Measurements from ENCODE around the gene PRR16.

DNA sequence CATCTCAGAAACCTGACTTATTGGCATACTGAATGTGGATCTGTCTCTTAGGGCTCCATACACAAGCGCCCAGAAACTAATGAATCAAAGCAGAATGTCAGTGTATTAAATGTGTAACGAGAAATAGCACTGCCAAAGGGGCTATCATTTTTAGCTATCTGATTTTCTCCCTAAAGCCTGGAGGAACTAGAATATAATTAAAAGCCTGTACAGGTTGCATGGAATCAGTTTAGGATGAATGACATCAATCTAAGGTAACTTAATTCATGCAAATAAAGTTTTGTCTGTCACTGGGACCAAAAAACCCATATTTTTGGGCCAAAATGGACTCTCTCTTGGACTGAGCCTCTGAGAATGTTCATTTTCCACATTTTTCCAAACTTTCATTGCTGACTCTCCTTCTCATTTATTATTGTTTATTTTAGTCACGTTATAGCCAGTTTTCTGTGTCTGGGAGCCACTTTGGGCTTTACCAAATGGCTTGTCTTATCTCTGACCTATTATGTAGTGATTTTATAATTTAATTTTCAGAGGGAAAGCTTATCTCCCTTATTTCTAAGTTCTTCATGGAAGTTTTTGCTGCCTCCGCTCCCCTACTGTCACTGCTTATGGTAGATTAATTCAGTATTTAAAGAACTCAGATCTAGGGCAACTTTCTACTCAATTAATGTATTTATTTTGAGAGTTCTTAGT, 47.0 kb downstream of the PRR16 start:
- TF ChIP-seq, protein P1, sequence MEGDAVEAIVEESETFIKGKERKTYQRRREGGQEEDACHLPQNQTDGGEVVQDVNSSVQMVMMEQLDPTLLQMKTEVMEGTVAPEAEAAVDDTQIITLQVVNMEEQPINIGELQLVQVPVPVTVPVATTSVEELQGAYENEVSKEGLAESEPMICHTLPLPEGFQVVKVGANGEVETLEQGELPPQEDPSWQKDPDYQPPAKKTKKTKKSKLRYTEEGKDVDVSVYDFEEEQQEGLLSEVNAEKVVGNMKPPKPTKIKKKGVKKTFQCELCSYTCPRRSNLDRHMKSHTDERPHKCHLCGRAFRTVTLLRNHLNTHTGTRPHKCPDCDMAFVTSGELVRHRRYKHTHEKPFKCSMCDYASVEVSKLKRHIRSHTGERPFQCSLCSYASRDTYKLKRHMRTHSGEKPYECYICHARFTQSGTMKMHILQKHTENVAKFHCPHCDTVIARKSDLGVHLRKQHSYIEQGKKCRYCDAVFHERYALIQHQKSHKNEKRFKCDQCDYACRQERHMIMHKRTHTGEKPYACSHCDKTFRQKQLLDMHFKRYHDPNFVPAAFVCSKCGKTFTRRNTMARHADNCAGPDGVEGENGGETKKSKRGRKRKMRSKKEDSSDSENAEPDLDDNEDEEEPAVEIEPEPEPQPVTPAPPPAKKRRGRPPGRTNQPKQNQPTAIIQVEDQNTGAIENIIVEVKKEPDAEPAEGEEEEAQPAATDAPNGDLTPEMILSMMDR (IDR thresholded peaks at IDR 0.05; ENCODE audit: low read length) = no peak
- no peak for TF ChIP-seq EZH2 (optimal IDR thresholded peaks at IDR 0.05; ENCODE audit: low read depth, low read length)
